Measurements from ENCODE around the gene STOM. TPM values are rescaled to one million over a fixed set of nuclear protein-coding genes. Genes with fewer than 3 reads are reported as not detected.
A peak's percentile ranks its signal among the peaks of the same experiment; 100 is the strongest.

Gene STOM
- polyA plus RNA-seq, 1 donor, result 62.4 TPM

- DNase-seq, result no peak
Observed at GRCh38 chr9:121350036-121350435, 20.0 kb downstream of the STOM start.

GRCh38 chr9:121349009-121349408 is 21.0 kb downstream of the STOM start:
- no peak for DNase-seq

- DNase-seq, result no peak
Observed at GRCh38 chr9:121348221-121348620, 21.8 kb downstream of the STOM start.

- DNase-seq, result no peak
Observed at GRCh38 chr9:121345070-121345469, 25.0 kb downstream of the STOM start.

- no peak for DNase-seq
Observed at GRCh38 chr9:121344184-121344583, 25.9 kb downstream of the STOM start.

DNA sequence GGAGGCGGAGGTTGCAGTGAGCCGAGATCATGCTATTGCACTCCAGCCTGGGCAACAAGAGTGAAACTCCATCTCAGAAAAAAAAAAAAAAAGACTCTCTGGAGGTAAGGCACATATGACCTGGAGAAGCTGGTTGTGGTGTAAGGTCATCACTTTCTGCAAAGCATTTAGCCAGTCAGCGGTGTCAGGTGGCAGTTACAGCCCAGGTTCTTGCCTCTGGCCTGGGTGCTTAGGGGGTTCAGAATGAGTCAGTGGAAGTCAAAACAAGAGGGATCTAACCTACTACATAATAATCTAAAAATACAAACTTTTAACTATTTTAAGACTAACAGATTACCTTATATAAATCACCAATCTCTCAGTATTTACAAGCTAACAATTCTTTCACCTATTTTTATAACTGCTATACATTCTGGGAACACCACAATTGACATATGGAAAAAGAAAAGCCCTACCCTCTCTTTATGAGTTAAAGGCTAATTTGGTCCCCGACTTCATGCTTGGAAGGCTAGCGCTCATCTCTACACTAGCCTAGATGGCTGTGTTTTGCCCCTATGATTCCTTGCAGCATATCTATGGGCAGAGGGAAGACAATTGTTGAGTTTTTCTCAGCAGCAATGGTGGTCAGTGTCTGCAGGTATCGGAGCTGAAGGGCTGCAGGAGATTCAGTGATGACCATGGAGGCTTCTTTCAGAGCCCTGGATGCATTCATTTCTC is 29.2 kb downstream of the STOM start:
- no peak for DNase-seq

DNA sequence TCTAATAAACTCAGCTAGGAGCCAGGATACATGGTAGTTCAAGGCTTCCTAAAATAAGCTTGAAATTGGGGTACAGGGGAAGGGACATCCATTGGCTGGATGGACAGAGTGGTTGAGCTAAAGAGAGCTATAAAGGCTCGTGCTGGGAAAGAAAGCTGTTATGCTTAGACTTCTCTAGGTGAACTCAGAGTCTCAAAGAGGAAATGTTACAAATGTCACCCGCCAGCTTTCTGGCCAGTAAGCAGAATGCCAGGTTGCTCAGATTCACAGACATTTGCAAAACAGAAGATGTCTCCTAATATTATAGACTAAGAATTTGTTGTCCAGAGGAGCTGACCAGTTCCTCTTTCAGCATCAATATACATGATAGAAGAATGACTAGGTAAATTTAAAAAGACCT is 30.6 kb downstream of the STOM start:
- no peak for DNase-seq

DNA sequence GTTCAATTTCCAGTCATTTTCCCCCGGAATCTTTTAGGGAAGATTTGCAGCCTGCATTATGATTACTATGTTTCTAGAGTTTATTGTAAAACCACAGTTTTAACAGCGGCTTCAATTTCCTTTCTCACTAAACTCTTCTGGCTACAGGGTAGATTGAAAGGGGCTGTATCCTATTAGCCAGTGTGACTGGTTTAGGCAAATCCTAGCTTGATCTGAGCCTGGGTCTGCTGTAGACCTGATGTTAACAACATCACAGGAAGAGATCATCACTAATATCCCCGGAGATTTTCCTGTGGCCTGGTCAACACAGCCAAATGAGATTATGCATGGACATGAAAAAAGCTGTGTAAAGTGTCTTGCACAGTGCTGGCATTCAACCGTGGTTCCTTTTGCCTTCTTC is 33.4 kb downstream of the STOM start:
- no peak for DNase-seq

- DNase-seq, result no peak
Observed at GRCh38 chr9:121333950-121334773, 35.9 kb downstream of the STOM start.

DNA sequence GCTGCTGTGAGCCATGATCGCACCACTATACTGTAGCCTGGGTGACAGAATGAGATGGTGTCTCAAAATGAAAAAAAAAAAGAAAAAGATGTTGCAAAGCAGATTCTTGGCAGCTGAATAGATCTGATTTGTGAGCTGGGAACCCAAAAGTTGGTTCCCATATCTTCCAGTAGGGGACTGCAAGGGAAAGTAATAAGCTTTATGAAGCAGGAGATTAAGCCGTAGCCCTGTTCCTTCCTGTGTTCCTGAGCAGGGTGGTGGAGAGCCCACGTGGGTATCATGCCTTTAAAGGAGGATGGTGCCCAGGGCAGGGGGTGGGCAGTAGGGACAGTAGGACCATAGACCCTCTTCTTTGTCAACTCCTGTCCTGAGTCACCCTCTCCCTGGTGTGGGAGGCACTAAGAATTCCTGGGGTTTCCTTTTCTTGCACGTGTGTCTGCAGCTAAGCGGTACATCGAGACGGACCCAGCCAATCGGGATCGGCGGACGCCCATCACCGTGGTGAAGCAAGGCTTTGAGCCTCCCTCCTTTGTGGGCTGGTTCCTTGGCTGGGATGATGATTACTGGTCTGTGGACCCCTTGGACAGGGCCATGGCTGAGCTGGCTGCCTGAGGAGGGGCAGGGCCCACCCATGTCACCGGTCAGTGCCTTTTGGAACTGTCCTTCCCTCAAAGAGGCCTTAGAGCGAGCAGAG is 37.9 kb downstream of the STOM start:
- no peak for DNase-seq

GRCh38 chr9:121331549-121331948 is 38.5 kb downstream of the STOM start:
- DNase-seq, result no peak

DNA sequence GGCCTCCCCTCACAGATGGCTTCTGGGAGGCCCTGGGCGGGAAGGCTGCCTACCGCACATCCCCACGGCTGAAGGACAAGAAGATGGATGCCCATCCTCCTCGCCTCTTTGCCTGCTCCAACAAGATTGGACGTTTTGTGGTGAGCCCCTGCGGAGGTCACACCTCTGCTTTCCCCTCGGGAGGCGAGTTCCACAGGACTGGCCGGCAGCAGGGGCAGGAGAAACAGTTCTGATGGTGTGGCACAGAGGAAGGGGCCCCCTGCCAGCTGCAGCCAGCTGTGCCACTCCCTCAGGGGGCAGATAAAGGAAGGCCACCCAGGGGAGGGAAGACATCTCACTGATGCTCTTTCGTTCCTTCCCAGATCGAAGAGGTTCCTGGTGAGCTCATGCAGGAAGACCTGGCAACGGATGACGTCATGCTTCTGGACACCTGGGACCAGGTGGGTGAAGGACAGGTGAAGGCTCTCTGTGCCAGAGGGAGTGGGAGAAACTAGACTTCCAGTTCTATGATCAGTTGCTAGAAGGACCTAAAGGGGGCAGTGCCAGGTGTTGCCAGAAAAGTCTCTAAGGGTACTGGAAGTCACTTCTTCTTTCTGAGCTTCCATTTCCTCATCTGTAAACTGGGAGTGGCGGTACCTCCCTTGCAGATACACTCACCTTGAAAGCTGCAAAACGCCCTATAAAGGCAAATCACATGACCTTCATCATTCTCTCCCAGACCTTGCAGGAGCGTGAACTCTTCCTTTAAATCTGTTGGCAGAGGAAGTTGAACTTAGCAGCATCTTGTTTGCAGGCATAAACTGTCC is 41.0 kb downstream of the STOM start:
- no peak for DNase-seq

DNA sequence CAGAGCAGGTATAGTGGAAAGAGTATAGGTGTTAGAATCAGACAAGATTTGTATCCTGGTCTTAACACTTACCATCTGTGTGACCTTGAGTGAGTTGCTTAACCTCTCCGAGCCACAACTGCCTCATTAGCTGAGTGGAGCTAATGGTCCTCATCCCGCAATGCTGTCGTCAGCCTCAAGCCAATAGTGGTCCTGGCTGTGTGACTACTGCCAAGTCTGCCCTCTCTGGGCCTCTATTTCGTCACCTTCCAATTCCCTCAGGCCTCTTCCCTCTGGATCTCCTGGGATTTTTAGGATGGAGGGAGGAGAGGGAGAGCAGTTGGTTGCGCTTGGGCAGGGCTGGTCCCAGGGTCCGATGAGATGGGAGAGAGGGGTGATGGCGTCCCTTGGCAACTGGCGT is 41.6 kb downstream of the STOM start:
- no peak for DNase-seq

DNA sequence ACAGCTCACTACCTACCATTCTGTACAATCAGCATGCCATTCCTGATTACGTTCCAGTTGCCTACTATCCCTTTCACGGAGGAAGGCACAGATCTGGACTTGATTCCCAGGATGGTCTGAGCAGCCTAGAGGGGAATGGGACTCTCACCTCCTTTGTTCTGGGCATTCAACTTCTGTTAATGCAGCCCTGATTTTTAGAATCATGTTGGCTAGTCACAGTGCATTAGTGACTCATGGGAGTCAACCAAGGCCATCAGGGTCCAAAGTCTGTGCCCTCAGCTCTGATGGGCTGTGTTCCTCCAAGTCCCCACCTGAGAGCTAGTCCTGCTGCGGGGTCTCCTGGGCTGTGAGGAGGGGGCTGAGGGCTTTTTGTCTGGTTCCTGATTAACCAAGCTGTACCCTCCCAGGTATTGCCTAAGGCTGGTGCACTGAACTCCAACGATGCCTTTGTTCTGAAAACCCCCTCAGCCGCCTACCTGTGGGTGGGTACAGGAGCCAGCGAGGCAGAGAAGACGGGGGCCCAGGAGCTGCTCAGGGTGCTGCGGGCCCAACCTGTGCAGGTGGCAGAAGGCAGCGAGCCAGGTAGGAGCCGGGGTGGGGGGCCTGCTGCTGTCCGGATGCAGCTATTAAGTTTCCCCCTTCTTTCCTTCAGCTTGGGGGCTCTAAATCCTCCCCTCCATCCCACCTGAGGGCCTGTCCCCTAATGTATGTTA is 43.0 kb downstream of the STOM start:
- no peak for DNase-seq

GRCh38 chr9:121326130-121326838 is 43.8 kb downstream of the STOM start:
- DNase-seq, result peak; percentile 27

- DNase-seq, result no peak
Observed at GRCh38 chr9:121325387-121325786, 44.7 kb downstream of the STOM start.

GRCh38 chr9:121324755-121325154 is 45.3 kb downstream of the STOM start:
- DNase-seq, result no peak

DNA sequence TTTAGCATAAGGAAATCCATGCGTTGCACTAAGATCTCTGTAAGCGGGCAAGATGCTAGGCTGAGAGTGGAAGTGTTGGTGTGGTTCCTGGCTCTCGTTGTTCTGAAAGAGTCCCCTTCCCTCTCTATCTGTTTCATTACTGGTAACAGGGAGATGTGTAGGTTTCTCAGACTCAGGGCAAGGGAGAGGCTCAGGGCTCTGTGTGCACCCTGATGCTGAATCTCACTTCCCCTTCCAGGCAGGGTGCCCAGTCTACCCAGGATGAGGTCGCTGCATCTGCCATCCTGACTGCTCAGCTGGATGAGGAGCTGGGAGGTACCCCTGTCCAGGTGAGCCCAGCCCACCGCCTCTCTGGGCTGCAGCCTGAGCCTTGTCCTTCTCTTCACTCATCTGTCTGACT is 45.7 kb downstream of the STOM start:
- DNase-seq, result no peak

- no peak for DNase-seq
Observed at GRCh38 chr9:121323449-121324151, 46.5 kb downstream of the STOM start.
